H1 (cell line): Measurements from ENCODE around the gene BCO2. TPM values are rescaled to one million over a fixed set of nuclear protein-coding genes. Genes with fewer than 3 reads are reported as not detected.

ENCODE experiments used
- BRCA1 ChIP-seq: IDR thresholded peaks from 2 replicates; pipeline ENCODE4 v1.6.1; 2012; ENCODE audit warnings: low read depth, low read length, improper control_type of control experiment
- GABPA ChIP-seq: IDR thresholded peaks from 2 replicates; pipeline ENCODE4 v1.6.1; 2011; ENCODE audit warnings: mild to moderate bottlenecking, low read length, moderate library complexity, borderline replicate concordance; ENCODE audit not compliant: insufficient read depth
- SAP30 ChIP-seq: fragments of 300-600 bp; sonication (generic); IDR thresholded peaks from 2 replicates; pipeline ENCODE4 v1.7.1; 2012; ENCODE audit warnings: low read length, moderate library complexity, mild to moderate bottlenecking, inconsistent platforms; ENCODE audit not compliant: insufficient read depth, insufficient replicate concordance
- TAF1 ChIP-seq: IDR thresholded peaks from 2 replicates; pipeline ENCODE4 v1.6.1; 2011; ENCODE audit warnings: mild to moderate bottlenecking, low read depth, low read length
- polyA plus RNA-seq, 7 experiments: library from polyadenylated mRNA; depleted of rRNA in 3 of 7; stranded (reverse) in 5 of 7; unstranded in 2 of 7; fragments of >200 nt in 5 of 7; fragments of 200-250 nt in 2 of 7; gene quantifications; 1 replicate in 5 of 7; 2 replicates in 1 of 7; 4 replicates in 1 of 7; pipeline versions ENCODE4 v1.2.1 to v1.2.3, GENCODE V29; 2011 to 2013; ENCODE audit warnings: missing spikeins in 2 of 7, mixed read lengths in 2 of 7
- total RNA-seq: library from RNA; stranded (reverse); fragmentation: NEBNext Ultra II Directional; extraction: Animal tissue kit (Norgen Biotek cat#: 25700); gene quantifications from 2 replicates; pipeline ENCODE4 v1.2.1, GENCODE V29; 2021

BCO2 gene
- total and polyA plus RNA-seq, 2 of the 8 experiments (the other 6 are each of a cell fraction or from before 2014, with no cell fraction given) = 0.42 to 0.82 TPM

DNA sequence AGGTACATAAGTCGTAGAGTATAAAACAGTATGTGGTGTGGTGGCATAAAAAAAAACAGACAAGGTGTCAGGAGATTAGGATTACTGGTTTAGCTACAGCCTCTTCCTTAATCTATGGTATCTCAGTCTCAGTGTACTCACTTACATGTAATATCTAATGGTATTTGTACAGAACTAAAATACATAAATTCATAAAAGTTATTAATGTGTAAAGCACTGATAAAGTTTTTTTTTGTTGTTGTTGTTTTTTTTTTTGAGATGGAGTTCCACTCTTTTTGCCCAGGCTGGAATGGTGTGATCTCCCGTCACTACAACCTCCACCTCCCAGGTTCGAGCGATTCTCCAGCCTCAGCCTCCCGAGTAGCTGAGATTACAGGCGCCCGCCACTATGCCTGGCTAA lies 53.8 kb downstream of the BCO2 start (continued):
- TF ChIP-seq GABPA = no peak
- no peak for TF ChIP-seq SAP30
- TF ChIP-seq BRCA1 = no peak
- TF ChIP-seq TAF1 = no peak
